ENCODE measurements around the gene ZSWIM7.

ZSWIM7 gene

GRCh38 chr17:15999141-15999973, at the start of gene ZSWIM7, which contains the start of gene TTC19:
ZSWIM7 (minus strand) TSS chr17:15999704; CDS start chr17:15999594, 110 bp downstream.
TTC19 (plus strand) TSS chr17:15999824; CDS start chr17:15999849, 25 bp downstream.
- peak within 1 kb of the TSS; percentile 96 for H3K4me3 ChIP-seq (ENCODE audit: low read length)
- TF ChIP-seq CTCF (IDR thresholded peaks at IDR 0.05; ENCODE audit: low read depth, low read length, poor library complexity, severe bottlenecking) (no peak), EZH2phosphoT487 (IDR thresholded peaks at IDR 0.05; ENCODE audit: borderline replicate concordance, low read length) (no peak)
- no peaks in the 10 kb centered on the region for H3K9me2 ChIP-seq (replicated peaks; ENCODE audit: control insufficient read depth, low read length)

GRCh38 chr17:16048811-16049449, 49.4 kb upstream of the ZSWIM7 start:
- H3F3A ChIP-seq (ENCODE audit: control insufficient read depth, insufficient read depth): no peaks in the 10 kb centered on the region
- no peaks in the 10 kb centered on the region for H3K4me1 ChIP-seq (ENCODE audit: control insufficient read depth, low read length)
- H3K9me3 ChIP-seq (ENCODE audit: control insufficient read depth, insufficient read depth, low read length): no peaks in the 10 kb centered on the region
- H4K20me1 ChIP-seq (ENCODE audit: control insufficient read depth, insufficient read depth, low read depth, low read length): 0 out of 2 replicates have a peak, but pooled peaks cover 7% of the 10 kb centered on the region
- no peak overlapping the region for H3K27ac ChIP-seq (ENCODE audit: low read depth, low read length)
- TF ChIP-seq EZH2phosphoT487 (IDR thresholded peaks at IDR 0.05; ENCODE audit: borderline replicate concordance, low read length): no peak
- no peak overlapping the region for H3K4me3 ChIP-seq (ENCODE audit: low read length)
- no peaks in the 10 kb centered on the region for H3K79me2 ChIP-seq (ENCODE audit: control insufficient read depth, low read length)
- H3K27me3 ChIP-seq (ENCODE audit: control insufficient read depth, low read length): no peaks in the 10 kb centered on the region
- H3K9me2 ChIP-seq (replicated peaks; ENCODE audit: control insufficient read depth, low read length): no peaks in the 10 kb centered on the region
- peaks cover 43% of the 10 kb centered on the region for H3K36me3 ChIP-seq (ENCODE audit: control insufficient read depth, low read length)
- no peak overlapping the region for H3K4me2 ChIP-seq (ENCODE audit: low read length)

More at GRCh38 chr17:15999141-15999973, at the start of gene ZSWIM7, which contains the start of gene TTC19:
- Histone ChIP-seq H3K4me2 (ENCODE audit: low read length) (peak within 1 kb of the TSS; percentile 62), H3K36me3 (ENCODE audit: control insufficient read depth, low read length) (peaks cover 44% of the 10 kb centered on the region), H3K4me1 (ENCODE audit: control insufficient read depth, low read length) (peaks cover 21% of the 10 kb centered on the region), H3F3A (ENCODE audit: control insufficient read depth, insufficient read depth) (peaks cover 10% of the 10 kb centered on the region), H3K27me3 (ENCODE audit: control insufficient read depth, low read length) (no peaks in the 10 kb centered on the region), H4K20me1 (ENCODE audit: control insufficient read depth, insufficient read depth, low read depth, low read length) (peaks cover 16% of the 10 kb centered on the region; the same call in 1 of the 2 replicates), H3K79me2 (ENCODE audit: control insufficient read depth, low read length) (peaks cover 57% of the 10 kb centered on the region), H3K27ac (ENCODE audit: low read depth, low read length) (peak within 1 kb of the TSS; percentile 78), H3K9me3 (ENCODE audit: control insufficient read depth, insufficient read depth, low read length) (no peaks in the 10 kb centered on the region)

GRCh38 chr17:16046966-16047365, 47.5 kb upstream of the ZSWIM7 start:
- Histone ChIP-seq H4K20me1 (ENCODE audit: control insufficient read depth, insufficient read depth, low read depth, low read length) (0 out of 2 replicates have a peak, but pooled peaks cover 7% of the 10 kb centered on the region), H3F3A (ENCODE audit: control insufficient read depth, insufficient read depth) (no peaks in the 10 kb centered on the region), H3K27me3 (ENCODE audit: control insufficient read depth, low read length) (no peaks in the 10 kb centered on the region), H3K36me3 (ENCODE audit: control insufficient read depth, low read length) (peaks cover 53% of the 10 kb centered on the region), H3K4me1 (ENCODE audit: control insufficient read depth, low read length) (peaks cover 5% of the 10 kb centered on the region; the same call in 1 of the 2 replicates), H3K4me3 (ENCODE audit: low read length) (no peak overlapping the region), H3K9me3 (ENCODE audit: control insufficient read depth, insufficient read depth, low read length) (no peaks in the 10 kb centered on the region), H3K79me2 (ENCODE audit: control insufficient read depth, low read length) (no peaks in the 10 kb centered on the region), H3K9me2 (replicated peaks; ENCODE audit: control insufficient read depth, low read length) (no peaks in the 10 kb centered on the region), H3K4me2 (ENCODE audit: low read length) (no peak overlapping the region), H3K27ac (ENCODE audit: low read depth, low read length) (no peak overlapping the region)
- TF ChIP-seq CTCF (IDR thresholded peaks at IDR 0.05; ENCODE audit: low read depth, low read length, poor library complexity, severe bottlenecking) (no peak), EZH2phosphoT487 (IDR thresholded peaks at IDR 0.05; ENCODE audit: borderline replicate concordance, low read length) (no peak)

All from DOHH2 (cell line).